ENCODE measurements around the gene ARHGEF12. TPM values are rescaled to one million over a fixed set of nuclear protein-coding genes. Genes with fewer than 3 reads are reported as not detected.

The ARHGEF12 gene
- total RNA-seq, 1 donor from 2014 or later = 83.1 TPM

GRCh38 chr11:120399307-120399706, 63.1 kb downstream of the ARHGEF12 start:
- no peak for FAIRE-seq
- Histone ChIP-seq H4K20me1 (ENCODE audit: insufficient read depth, low read length) (peaks cover 15% of the 10 kb centered on the region), H2AFZ (ENCODE audit: low read depth, low read length) (no peak overlapping the region), H3K9ac (ENCODE audit: low read length) (no peak overlapping the region), H3K36me3 (ENCODE audit: insufficient read depth, low read length) (no peaks in the 10 kb centered on the region), H3K4me1 (ENCODE audit: insufficient read depth, low read length) (peaks cover 34% of the 10 kb centered on the region), H3K4me3 (ENCODE audit: insufficient read depth, low read depth, low read length) (no peak overlapping the region), H3K9me3 (ENCODE audit: insufficient read depth, low read depth, low read length) (no peaks in the 10 kb centered on the region), H3K4me2 (ENCODE audit: low read length) (no peak overlapping the region), H3K27ac (ENCODE audit: low read depth, low read length) (no peak overlapping the region), H3K27me3 (ENCODE audit: insufficient read depth, low read length) (no peaks in the 10 kb centered on the region), H3K79me2 (ENCODE audit: insufficient read depth, low read length) (peaks cover 89% of the 10 kb centered on the region)
- Mint-ChIP-seq H3K4me1 (ENCODE audit: low read depth, unreplicated experiment) (peaks cover 41% of the 10 kb centered on the region), H3K36me3 (ENCODE audit: low read depth, unreplicated experiment) (peaks cover 2% of the 10 kb centered on the region), H3K4me3 (ENCODE audit: unreplicated experiment) (peak overlapping the region; percentile 35), H3K27ac (ENCODE audit: unreplicated experiment) (peak overlapping the region; percentile 83), H3K27me3 (ENCODE audit: low read depth, unreplicated experiment) (no peaks in the 10 kb centered on the region), H3K9me3 (ENCODE audit: unreplicated experiment) (no peaks in the 10 kb centered on the region)
- no peak for TF ChIP-seq EZH2 (IDR thresholded peaks at IDR 0.05; ENCODE audit: insufficient read depth, low read length)
- TF ChIP-seq, protein P1, sequence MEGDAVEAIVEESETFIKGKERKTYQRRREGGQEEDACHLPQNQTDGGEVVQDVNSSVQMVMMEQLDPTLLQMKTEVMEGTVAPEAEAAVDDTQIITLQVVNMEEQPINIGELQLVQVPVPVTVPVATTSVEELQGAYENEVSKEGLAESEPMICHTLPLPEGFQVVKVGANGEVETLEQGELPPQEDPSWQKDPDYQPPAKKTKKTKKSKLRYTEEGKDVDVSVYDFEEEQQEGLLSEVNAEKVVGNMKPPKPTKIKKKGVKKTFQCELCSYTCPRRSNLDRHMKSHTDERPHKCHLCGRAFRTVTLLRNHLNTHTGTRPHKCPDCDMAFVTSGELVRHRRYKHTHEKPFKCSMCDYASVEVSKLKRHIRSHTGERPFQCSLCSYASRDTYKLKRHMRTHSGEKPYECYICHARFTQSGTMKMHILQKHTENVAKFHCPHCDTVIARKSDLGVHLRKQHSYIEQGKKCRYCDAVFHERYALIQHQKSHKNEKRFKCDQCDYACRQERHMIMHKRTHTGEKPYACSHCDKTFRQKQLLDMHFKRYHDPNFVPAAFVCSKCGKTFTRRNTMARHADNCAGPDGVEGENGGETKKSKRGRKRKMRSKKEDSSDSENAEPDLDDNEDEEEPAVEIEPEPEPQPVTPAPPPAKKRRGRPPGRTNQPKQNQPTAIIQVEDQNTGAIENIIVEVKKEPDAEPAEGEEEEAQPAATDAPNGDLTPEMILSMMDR (IDR thresholded peaks at IDR 0.05; ENCODE audit: insufficient read depth, low read depth, low read length) = no peak
- peak; percentile 67 for DNase-seq (ENCODE audit: low read depth)

DNA sequence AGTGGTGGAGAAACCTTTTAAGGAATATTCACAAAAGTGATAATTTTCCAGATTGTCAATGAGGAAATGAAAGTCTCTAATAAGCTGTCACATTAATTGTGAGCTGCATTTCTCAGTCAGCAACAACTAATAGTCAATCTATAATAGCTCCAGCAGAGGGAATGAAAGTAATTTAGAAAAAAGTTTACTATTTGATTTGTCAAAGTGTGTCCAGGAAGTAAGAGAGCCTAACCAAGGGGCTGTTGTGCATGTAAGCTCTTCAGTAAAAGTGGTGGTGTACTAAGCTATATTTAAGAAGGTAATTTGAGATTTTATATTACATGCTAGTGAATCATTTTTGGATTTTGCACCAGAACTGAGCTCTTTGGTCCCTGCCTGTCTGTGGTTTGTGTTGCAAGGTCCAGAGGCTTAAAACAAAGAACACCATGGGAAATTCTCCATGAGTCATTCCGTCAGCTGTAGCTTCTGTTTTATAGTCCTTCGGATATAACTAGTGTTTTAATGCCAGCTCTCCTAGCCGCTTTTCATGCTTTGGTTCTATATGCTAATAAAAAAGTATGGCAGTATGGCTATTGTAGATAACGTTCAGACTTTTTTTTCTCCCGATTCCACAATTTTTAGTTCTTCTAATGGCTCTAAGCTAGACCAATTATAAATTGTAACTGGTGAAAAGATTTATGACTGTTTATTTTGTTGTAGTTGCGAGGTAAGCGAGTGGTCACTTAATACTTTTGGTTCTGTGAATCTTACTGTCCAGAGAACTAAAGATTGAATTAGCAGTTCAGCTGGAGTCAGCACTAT, 64.6 kb downstream of the ARHGEF12 start:
- no peaks in the 10 kb centered on the region for H3K27me3 Mint-ChIP-seq (ENCODE audit: low read depth, unreplicated experiment)
- H3K9ac ChIP-seq (ENCODE audit: low read length) = peak overlapping the region; percentile 74

More for the DNA sequence above, 64.6 kb downstream of the ARHGEF12 start:
- peaks cover 47% of the 10 kb centered on the region for H3K4me1 Mint-ChIP-seq (ENCODE audit: low read depth, unreplicated experiment)
- peaks cover 34% of the 10 kb centered on the region for H3K4me1 ChIP-seq (ENCODE audit: insufficient read depth, low read length)
- H4K20me1 ChIP-seq (ENCODE audit: insufficient read depth, low read length) = peaks cover 21% of the 10 kb centered on the region
- peak overlapping the region; percentile 28 for H3K4me3 Mint-ChIP-seq (ENCODE audit: unreplicated experiment)
- no peak overlapping the region for H2AFZ ChIP-seq (ENCODE audit: low read depth, low read length)
- H3K36me3 ChIP-seq (ENCODE audit: insufficient read depth, low read length) = no peaks in the 10 kb centered on the region
- H3K79me2 ChIP-seq (ENCODE audit: insufficient read depth, low read length) = peaks cover 89% of the 10 kb centered on the region
- peak overlapping the region; percentile 76 for H3K27ac ChIP-seq (ENCODE audit: low read depth, low read length)
- no peaks in the 10 kb centered on the region for H3K9me3 ChIP-seq (ENCODE audit: insufficient read depth, low read depth, low read length)
- H3K27ac Mint-ChIP-seq (ENCODE audit: unreplicated experiment) = peak overlapping the region; percentile 96
- H3K4me2 ChIP-seq (ENCODE audit: low read length) = peak overlapping the region; percentile 82
- TF ChIP-seq, protein P1 (IDR thresholded peaks at IDR 0.05; ENCODE audit: insufficient read depth, low read depth, low read length) = no peak
- TF ChIP-seq EZH2 (IDR thresholded peaks at IDR 0.05; ENCODE audit: insufficient read depth, low read length) = no peak
- DNase-seq (ENCODE audit: low read depth) (peak; percentile 98), FAIRE-seq (peak; percentile 93)
- H3K9me3 Mint-ChIP-seq (ENCODE audit: unreplicated experiment) = no peaks in the 10 kb centered on the region
- no peaks in the 10 kb centered on the region for H3K27me3 ChIP-seq (ENCODE audit: insufficient read depth, low read length)
- H3K4me3 ChIP-seq (ENCODE audit: insufficient read depth, low read depth, low read length) = peak overlapping the region; percentile 21
- H3K36me3 Mint-ChIP-seq (ENCODE audit: low read depth, unreplicated experiment) = no peaks in the 10 kb centered on the region
